ENCODE data around the gene SACM1L. TPM values are rescaled to one million over a fixed set of nuclear protein-coding genes. Genes with fewer than 3 reads are reported as not detected.

SACM1L gene
- total and polyA plus RNA-seq, 2 of the 8 experiments (the other 6 are each of a cell fraction or from before 2014, with no cell fraction given): 20.1 to 61.0 TPM

DNA sequence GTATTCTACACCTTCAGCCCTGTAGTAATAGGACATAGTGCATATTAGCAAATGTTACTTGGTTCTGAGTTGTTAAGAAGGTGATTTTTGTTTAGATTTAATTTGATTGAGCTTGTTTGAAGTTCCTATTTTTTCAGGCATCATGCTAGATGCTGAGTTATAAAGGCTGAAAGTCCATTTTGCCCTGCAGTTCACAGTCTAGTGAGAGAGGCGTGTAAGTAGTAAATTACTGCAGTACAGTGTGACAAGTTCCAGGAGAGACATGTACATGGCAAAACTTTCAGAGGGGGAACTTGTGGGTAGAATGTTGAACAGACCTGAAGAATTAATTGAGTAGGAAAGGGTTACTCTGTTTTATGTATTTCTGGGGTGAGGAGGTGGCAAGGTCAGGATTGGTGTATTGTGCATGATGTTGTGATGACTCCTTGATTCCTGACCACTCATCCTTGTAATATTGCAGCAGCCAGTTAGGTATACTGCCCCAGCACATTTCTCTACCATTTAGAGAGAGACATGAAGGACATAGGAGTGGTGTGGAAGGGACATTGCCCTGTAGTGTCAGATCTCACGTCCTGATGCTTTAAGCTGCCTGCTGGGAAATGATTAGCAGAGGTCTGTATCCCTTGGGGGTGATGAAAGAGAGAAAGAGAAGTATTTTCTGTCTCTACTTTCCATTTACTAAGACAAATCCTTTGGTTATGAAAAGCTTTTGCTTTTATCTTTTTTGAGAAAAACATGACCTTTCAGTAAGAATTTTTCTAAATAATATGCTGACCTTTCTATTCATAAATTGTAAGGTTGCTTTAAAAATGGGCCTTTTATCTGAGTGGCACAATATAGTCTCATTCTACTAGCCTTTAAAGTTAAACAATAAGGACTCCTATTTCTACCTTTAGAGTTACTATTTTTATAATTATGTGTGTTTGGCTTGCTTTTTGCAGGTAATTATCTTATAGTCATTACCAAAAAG is 16.9 kb downstream of the SACM1L start:
- H3K9me3 ChIP-seq (ENCODE audit: insufficient read depth in 2 of 2, low read depth in 1 of 2, low read length in 1 of 2): no peaks in the 10 kb centered on the region
- no peaks in the 10 kb centered on the region for H3K27me3 ChIP-seq (replicated peaks in 1 of 4; ENCODE audit: control insufficient read depth in 3 of 4, extremely low read depth in 1 of 4, insufficient read depth in 3 of 4, low read length in 3 of 4)
- H4K5ac ChIP-seq (ENCODE audit: insufficient read length, low read depth, low read length): no peak overlapping the region
- peaks cover 0 to 14% (median 7%) of the 10 kb centered on the region in 4 experiments; a peak in 6 of 7 replicates for H3K4me1 ChIP-seq (replicated peaks in 1 of 4; ENCODE audit: control insufficient read depth in 3 of 4, insufficient read depth in 4 of 4, low read length in 3 of 4)
- no peak overlapping the region for H3K4ac ChIP-seq (replicated peaks; ENCODE audit: insufficient read length, low read depth, low read length)
- H3K56ac ChIP-seq (replicated peaks; ENCODE audit: insufficient read length, low read depth, low read length): no peak overlapping the region
- H3K23ac ChIP-seq (ENCODE audit: insufficient read length): no peak overlapping the region
- no peak overlapping the region for H3K4me3 ChIP-seq (ENCODE audit: extremely low read depth in 1 of 4, insufficient read depth in 2 of 4, low read depth in 3 of 4, low read length in 4 of 4)
- ChIA-PET CTCF (ENCODE audit: partially characterized antibody) (interaction anchor here (0.9 to 2.6 kb wide), 2 partner anchors 12 to 232 kb away, joined by 5 to 9 read pairs; no protein-coding TSS in a partner anchor), POLR2A (ENCODE audit: partially characterized antibody) (interaction anchor here (7.7 kb wide), 1 partner anchor 15 kb away, joined by 88 read pairs; the partner anchor contains the start of gene SACM1L)
- peaks cover 0 to 2% of the 10 kb centered on the region in 2 experiments for H4K20me1 ChIP-seq (replicated peaks in 1 of 2; ENCODE audit: control insufficient read depth in 1 of 2, insufficient read depth in 2 of 2, low read length in 2 of 2)
- no peak overlapping the region for H2BK5ac ChIP-seq (ENCODE audit: low read depth, low read length)
- no peak overlapping the region for H2BK20ac ChIP-seq (ENCODE audit: low read length)
- no peak overlapping the region for H2AK5ac ChIP-seq (ENCODE audit: low read depth, low read length)
- no peaks in the 10 kb centered on the region for H3K23me2 ChIP-seq (ENCODE audit: low read depth, low read length)
- peaks cover 0 to 37% of the 10 kb centered on the region in 2 experiments; a peak in 3 of 4 replicates for H3K79me2 ChIP-seq (ENCODE audit: control insufficient read depth in 1 of 2, insufficient read depth in 2 of 2, low read length in 2 of 2)
- H3K14ac ChIP-seq (ENCODE audit: insufficient read length): no peak overlapping the region
- H2BK12ac ChIP-seq (ENCODE audit: low read depth, low read length): no peak overlapping the region
- H3K27ac ChIP-seq (ENCODE audit: low read depth, low read length): no peak overlapping the region
- DNase-seq (ENCODE audit: low read depth in 1 of 2, low spot score in 2 of 2) (no peak), FAIRE-seq (no peak)
- no peaks in the 10 kb centered on the region; the same call in 1 of the 2 replicates for H3K79me1 ChIP-seq (ENCODE audit: low read depth, low read length)
- H3K18ac ChIP-seq (ENCODE audit: extremely low read depth, low read length): no peak overlapping the region
- H2BK120ac ChIP-seq (replicated peaks; ENCODE audit: low read depth, low read length): no peak overlapping the region
- H2AFZ ChIP-seq (ENCODE audit: low read length): no peak overlapping the region
- H3K9ac ChIP-seq (replicated peaks in 1 of 4; ENCODE audit: extremely low read depth in 1 of 4, low read depth in 3 of 4, low read length in 3 of 4): no peak overlapping the region
- WGBS, 2 experiments (ENCODE audit: extremely low coverage in 1 of 2, insufficient coverage in 1 of 2, insufficient read length in 1 of 2, insufficient replicate concordance in 2 of 2, low coverage in 1 of 2, low lambda C conversion rate in 2 of 2, missing lambda C conversion rate in 1 of 2): 85% methylated on average over 2 of the region's 2 CpGs; no CpG with 5 or more reads in 1 of the 2 experiments
- H3K36me3 ChIP-seq (ENCODE audit: control insufficient read depth in 2 of 4, insufficient read depth in 4 of 4, low read length in 3 of 4): peaks cover 8 to 63% (median 28%) of the 10 kb centered on the region in 4 experiments
- no peak overlapping the region for H3K4me2 ChIP-seq (ENCODE audit: insufficient read depth in 1 of 2, low read depth in 2 of 2, low read length in 2 of 2)
- no peak overlapping the region for H2BK15ac ChIP-seq (ENCODE audit: low read length)
- no peak overlapping the region for H4K8ac ChIP-seq (ENCODE audit: extremely low read depth, insufficient read depth, low read length)
- H4K91ac ChIP-seq (replicated peaks; ENCODE audit: insufficient read length, low read length): no peak overlapping the region
- TF ChIP-seq HDAC2 (IDR thresholded peaks at IDR 0.05; ENCODE audit: borderline replicate concordance in 1 of 2, low read depth in 2 of 2, low read length in 2 of 2): no peak
- TF ChIP-seq RFX5 (IDR thresholded peaks at IDR 0.05; ENCODE audit: borderline replicate concordance, low read depth, low read length): no peak
- no peak for TF ChIP-seq NANOG (IDR thresholded peaks at IDR 0.05; ENCODE audit: insufficient read depth, low read depth, low read length, poor library complexity, severe bottlenecking)
- no peak for TF ChIP-seq USF2 (IDR thresholded peaks at IDR 0.05; ENCODE audit: low read length)
- TF ChIP-seq CTCF (IDR thresholded peaks at IDR 0.05; ENCODE audit: control extremely low read depth in 1 of 3, insufficient read depth in 1 of 3, low read depth in 1 of 3, low read length in 3 of 3): no peak
- TF ChIP-seq CREB1 (IDR thresholded peaks at IDR 0.05): no peak
- no peak for TF ChIP-seq CHD1 (IDR thresholded peaks at IDR 0.05; ENCODE audit: low read depth, low read length)

Measured in H1 (cell line).